ENCODE data around the gene ABCA7. TPM values are rescaled to one million over a fixed set of nuclear protein-coding genes. Genes with fewer than 3 reads are reported as not detected.

Gene ABCA7
- total and polyA plus RNA-seq, 2 experiments from 2014 or later = 17.8 to 26.8 TPM

DNA sequence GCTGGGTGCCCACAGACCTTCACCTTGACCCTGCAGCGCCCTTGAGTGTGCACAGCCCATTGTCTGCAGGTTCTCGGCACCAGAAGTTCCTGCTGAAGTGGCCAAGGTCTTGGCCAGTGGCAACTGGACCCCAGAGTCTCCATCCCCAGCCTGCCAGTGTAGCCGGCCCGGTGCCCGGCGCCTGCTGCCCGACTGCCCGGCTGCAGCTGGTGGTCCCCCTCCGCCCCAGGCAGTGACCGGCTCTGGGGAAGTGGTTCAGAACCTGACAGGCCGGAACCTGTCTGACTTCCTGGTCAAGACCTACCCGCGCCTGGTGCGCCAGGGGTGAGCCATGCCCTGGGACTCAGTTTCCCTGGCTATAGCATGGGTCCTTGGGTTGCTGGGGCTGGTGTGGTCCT lies 15.1 kb downstream of the ABCA7 start:
- Histone ChIP-seq H3K79me2 (no peaks in the 10 kb centered on the region), H3K4me1 (ENCODE audit: insufficient read depth) (no peaks in the 10 kb centered on the region), H3K36me3 (replicated peaks; ENCODE audit: insufficient read depth, low read depth) (no peaks in the 10 kb centered on the region), H3K4me2 (no peak overlapping the region), H3K9me2 (replicated peaks; ENCODE audit: insufficient read depth) (no peaks in the 10 kb centered on the region), H4K20me1 (ENCODE audit: insufficient read depth, poor library complexity, severe bottlenecking) (no peaks in the 10 kb centered on the region), H2AFZ (no peak overlapping the region), H3K4me3 (no peak overlapping the region), H3K9me3 (ENCODE audit: low read depth) (peaks cover 4% of the 10 kb centered on the region), H3K27ac (no peak overlapping the region), H3K27me3 (no peaks in the 10 kb centered on the region)
- DNase-seq (ENCODE audit: low spot score) = no peak
- TF ChIP-seq EZH2phosphoT487 (IDR thresholded peaks at IDR 0.05; ENCODE audit: low read depth, severe bottlenecking, unreplicated experiment) (no peak), EZH2 (IDR thresholded peaks at IDR 0.05; ENCODE audit: borderline replicate concordance) (no peak), CTCF (IDR thresholded peaks at IDR 0.05; ENCODE audit: poor library complexity) (no peak)
- 97% methylated on average over 14 of the region's 14 CpGs for WGBS (ENCODE audit: low lambda C conversion rate, missing lambda C conversion rate)

DNA sequence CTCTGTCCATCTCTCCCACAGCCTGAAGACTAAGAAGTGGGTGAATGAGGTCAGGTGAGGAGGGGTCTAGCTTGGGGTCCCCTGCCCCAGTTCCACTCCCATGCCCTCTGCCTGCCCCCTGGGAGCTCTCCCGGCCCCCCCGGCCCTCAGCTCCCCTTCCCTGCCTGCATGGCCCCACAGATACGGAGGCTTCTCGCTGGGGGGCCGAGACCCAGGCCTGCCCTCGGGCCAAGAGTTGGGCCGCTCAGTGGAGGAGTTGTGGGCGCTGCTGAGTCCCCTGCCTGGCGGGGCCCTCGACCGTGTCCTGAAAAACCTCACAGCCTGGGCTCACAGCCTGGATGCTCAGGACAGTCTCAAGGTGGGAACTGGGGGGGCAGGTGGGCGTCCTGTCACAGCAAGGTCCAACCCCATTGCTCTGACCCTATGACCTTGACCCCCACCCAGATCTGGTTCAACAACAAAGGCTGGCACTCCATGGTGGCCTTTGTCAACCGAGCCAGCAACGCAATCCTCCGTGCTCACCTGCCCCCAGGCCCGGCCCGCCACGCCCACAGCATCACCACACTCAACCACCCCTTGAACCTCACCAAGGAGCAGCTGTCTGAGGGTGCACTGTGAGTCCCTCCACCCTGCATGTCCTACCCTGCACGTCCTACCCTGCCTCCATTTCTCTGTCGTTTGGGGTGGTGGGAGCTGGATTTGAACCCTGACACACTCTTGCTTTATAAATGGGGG lies 16.1 kb downstream of the ABCA7 start:
- no peak overlapping the region for H3K27ac ChIP-seq
- H3K4me3 ChIP-seq = no peak overlapping the region
- H3K9me2 ChIP-seq (replicated peaks; ENCODE audit: insufficient read depth) = no peaks in the 10 kb centered on the region
- no peaks in the 10 kb centered on the region for H4K20me1 ChIP-seq (ENCODE audit: insufficient read depth, poor library complexity, severe bottlenecking)
- peaks cover 4% of the 10 kb centered on the region for H3K9me3 ChIP-seq (ENCODE audit: low read depth)
- TF ChIP-seq CTCF (IDR thresholded peaks at IDR 0.05; ENCODE audit: poor library complexity) = no peak
- no peak for TF ChIP-seq EZH2phosphoT487 (IDR thresholded peaks at IDR 0.05; ENCODE audit: low read depth, severe bottlenecking, unreplicated experiment)
- TF ChIP-seq EZH2 (IDR thresholded peaks at IDR 0.05; ENCODE audit: borderline replicate concordance) = no peak
- no peak overlapping the region for H3K4me2 ChIP-seq
- WGBS (ENCODE audit: low lambda C conversion rate, missing lambda C conversion rate) = 96% methylated on average over 20 of the region's 20 CpGs
- no peaks in the 10 kb centered on the region for H3K36me3 ChIP-seq (replicated peaks; ENCODE audit: insufficient read depth, low read depth)
- no peaks in the 10 kb centered on the region for H3K4me1 ChIP-seq (ENCODE audit: insufficient read depth)
- no peaks in the 10 kb centered on the region for H3K27me3 ChIP-seq
- no peak overlapping the region for H2AFZ ChIP-seq
- no peak for DNase-seq (ENCODE audit: low spot score)
- H3K79me2 ChIP-seq = no peaks in the 10 kb centered on the region

GRCh38 chr19:1057176-1057855 lies 17.4 kb downstream of the ABCA7 start:
- H3K27me3 ChIP-seq = no peaks in the 10 kb centered on the region
- no peaks in the 10 kb centered on the region for H4K20me1 ChIP-seq (ENCODE audit: insufficient read depth, poor library complexity, severe bottlenecking)
- no peaks in the 10 kb centered on the region for H3K9me2 ChIP-seq (replicated peaks; ENCODE audit: insufficient read depth)
- peaks cover 4% of the 10 kb centered on the region for H3K9me3 ChIP-seq (ENCODE audit: low read depth)
- no peak overlapping the region for H3K4me2 ChIP-seq
- TF ChIP-seq CTCF (IDR thresholded peaks at IDR 0.05; ENCODE audit: poor library complexity) (no peak), EZH2 (IDR thresholded peaks at IDR 0.05; ENCODE audit: borderline replicate concordance) (no peak), EZH2phosphoT487 (IDR thresholded peaks at IDR 0.05; ENCODE audit: low read depth, severe bottlenecking, unreplicated experiment) (no peak)
- no peak overlapping the region for H3K27ac ChIP-seq
- no peaks in the 10 kb centered on the region for H3K4me1 ChIP-seq (ENCODE audit: insufficient read depth)
- no peaks in the 10 kb centered on the region for H3K36me3 ChIP-seq (replicated peaks; ENCODE audit: insufficient read depth, low read depth)
- no peak overlapping the region for H2AFZ ChIP-seq
- no peaks in the 10 kb centered on the region for H3K79me2 ChIP-seq
- WGBS (ENCODE audit: low lambda C conversion rate, missing lambda C conversion rate) = 67% methylated on average over 3 of the region's 3 CpGs
- DNase-seq (ENCODE audit: low spot score) = no peak
- H3K4me3 ChIP-seq = no peak overlapping the region

Measured in hepatocyte (in vitro differentiated cells).